GM12878 (cell line): Measurements from ENCODE around the gene AP2B1.

Source experiments
- BRCA1 ChIP-seq: IDR thresholded peaks from 2 replicates; pipeline ENCODE4 v1.6.1; 2011; ENCODE audit warnings: low read depth, low read length, improper control_type of control experiment
- EZH2 ChIP-seq: IDR thresholded peaks from 2 replicates; pipeline ENCODE4 v1.6.1; 2012; ENCODE audit warnings: low read depth, mild to moderate bottlenecking, control low read depth, inconsistent platforms, low read length, borderline replicate concordance; ENCODE audit not compliant: control insufficient read depth
- JUNB ChIP-seq: IDR thresholded peaks from 2 replicates; pipeline ENCODE4 v1.6.1; 2016; ENCODE audit warnings: antibody characterized with exemption, mild to moderate bottlenecking

DNA sequence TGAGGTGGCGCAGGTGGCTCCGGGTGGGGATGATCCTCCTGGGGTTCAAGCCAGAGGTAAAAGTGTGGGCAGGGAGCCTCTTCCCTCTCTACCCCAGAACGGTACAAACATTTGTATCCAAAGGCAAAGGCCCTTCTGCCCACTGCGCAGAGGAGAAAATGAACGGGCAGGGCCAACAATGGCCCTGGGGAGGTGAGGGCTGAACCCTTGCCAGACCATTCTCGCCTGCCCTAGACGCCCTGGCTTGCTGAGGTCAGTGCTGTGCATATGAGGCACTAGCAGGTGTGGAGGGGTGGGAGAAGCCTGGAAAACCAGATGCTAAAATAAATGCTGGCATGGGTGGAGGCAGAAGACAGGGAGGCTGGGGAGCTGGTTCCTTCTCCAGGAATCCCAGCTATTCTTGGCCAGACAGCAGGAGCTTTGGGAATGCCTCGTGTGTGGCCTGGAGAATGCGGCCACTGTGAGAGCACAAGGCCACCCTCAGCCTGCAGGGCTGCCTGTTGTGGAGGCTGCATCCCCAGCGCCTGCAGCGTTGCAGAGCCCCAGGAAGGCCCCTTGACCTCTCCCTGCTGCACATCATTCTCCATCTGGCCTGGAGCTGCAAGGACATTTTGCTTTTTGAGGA lies 178.1 kb downstream of the AP2B1 start:
- TF ChIP-seq JUNB = no peak
- TF ChIP-seq BRCA1 = no peak
- no peak for TF ChIP-seq EZH2
